ENCODE data around the gene ST3GAL4. TPM values are rescaled to one million over a fixed set of nuclear protein-coding genes. Genes with fewer than 3 reads are reported as not detected.

Gene ST3GAL4
- total RNA-seq, 4 donors from 2014 or later, result 40.0 to 52.4 (median 40.5) TPM

DNA sequence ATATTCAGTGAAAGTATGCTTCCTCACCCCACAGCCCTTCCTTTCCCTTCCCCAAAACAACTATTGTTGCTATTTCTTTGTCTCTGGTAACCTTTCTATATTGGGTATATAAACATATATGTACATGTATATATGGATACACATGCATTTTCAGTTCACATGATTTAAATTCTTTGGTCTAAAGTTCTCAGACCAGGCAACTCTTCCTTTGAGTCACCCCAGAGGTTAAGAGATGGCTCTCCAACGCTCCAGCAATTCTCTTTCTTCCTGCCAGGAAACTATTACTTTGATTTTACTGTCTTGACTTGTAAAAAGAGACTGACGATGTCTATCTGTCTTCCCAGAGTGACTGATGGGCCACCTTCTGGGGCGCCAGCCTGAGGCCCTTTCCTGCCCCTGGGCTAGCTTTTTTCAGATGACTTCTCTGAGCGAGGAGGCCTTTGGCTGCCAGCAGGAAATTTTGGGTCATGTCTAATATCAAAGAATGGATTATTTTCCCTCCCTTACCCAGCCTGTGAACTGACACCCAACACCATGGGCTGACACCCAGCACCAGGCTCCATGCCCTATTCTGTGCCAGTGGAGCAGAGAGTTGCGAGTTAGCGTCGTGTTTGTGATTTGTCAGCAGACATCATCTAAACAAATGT is 14.4 kb upstream of the ST3GAL4 start:
- intact Hi-C loops (cut with DNase I), result no loop called here
- DNase-seq (ENCODE audit: extremely low spot score), result no peak
- WGBS, result 86% methylated on average over 7 of the region's 7 CpGs
- Histone ChIP-seq H3K4me1 (peaks cover 28 to 39% (median 36%) of the 10 kb centered on the region in 4 donors), H3K4me3 (no peak overlapping the region), H3K27ac (replicated peaks in 1 of 4) (peak overlapping the region in 2 of 4 donors; percentile 27 to 33), H3K36me3 (peaks cover 4 to 60% (median 42%) of the 10 kb centered on the region in 4 donors), H3K9me3 (no peaks in the 10 kb centered on the region), H3K27me3 (no peaks in the 10 kb centered on the region)
- TF ChIP-seq POLR2AphosphoS5 (IDR thresholded peaks at IDR 0.05) (no peak), EP300 (IDR thresholded peaks at IDR 0.05) (no peak), POLR2A (IDR thresholded peaks at IDR 0.05; ENCODE audit: low read depth) (no peak)
- TF ChIP-seq, protein P1, sequence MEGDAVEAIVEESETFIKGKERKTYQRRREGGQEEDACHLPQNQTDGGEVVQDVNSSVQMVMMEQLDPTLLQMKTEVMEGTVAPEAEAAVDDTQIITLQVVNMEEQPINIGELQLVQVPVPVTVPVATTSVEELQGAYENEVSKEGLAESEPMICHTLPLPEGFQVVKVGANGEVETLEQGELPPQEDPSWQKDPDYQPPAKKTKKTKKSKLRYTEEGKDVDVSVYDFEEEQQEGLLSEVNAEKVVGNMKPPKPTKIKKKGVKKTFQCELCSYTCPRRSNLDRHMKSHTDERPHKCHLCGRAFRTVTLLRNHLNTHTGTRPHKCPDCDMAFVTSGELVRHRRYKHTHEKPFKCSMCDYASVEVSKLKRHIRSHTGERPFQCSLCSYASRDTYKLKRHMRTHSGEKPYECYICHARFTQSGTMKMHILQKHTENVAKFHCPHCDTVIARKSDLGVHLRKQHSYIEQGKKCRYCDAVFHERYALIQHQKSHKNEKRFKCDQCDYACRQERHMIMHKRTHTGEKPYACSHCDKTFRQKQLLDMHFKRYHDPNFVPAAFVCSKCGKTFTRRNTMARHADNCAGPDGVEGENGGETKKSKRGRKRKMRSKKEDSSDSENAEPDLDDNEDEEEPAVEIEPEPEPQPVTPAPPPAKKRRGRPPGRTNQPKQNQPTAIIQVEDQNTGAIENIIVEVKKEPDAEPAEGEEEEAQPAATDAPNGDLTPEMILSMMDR (IDR thresholded peaks at IDR 0.05), result no peak

- H3K4me1 ChIP-seq, result peaks cover 29 to 46% (median 38%) of the 10 kb centered on the region in 4 donors
- TF ChIP-seq POLR2AphosphoS5 (IDR thresholded peaks at IDR 0.05), result no peak
- intact Hi-C loops (cut with DNase I), result no loop called here
Measured at GRCh38 chr11:126341760-126342161, 13.7 kb upstream of the ST3GAL4 start.

GRCh38 chr11:126343051-126343450 is 12.4 kb upstream of the ST3GAL4 start:
- no peak overlapping the region for H3K27ac ChIP-seq (replicated peaks in 1 of 4)
- WGBS, result 95% methylated on average over 16 of the region's 16 CpGs
- no peak for TF ChIP-seq EP300 (IDR thresholded peaks at IDR 0.05)
- TF ChIP-seq POLR2AphosphoS5 (IDR thresholded peaks at IDR 0.05), result no peak
- TF ChIP-seq POLR2A (IDR thresholded peaks at IDR 0.05; ENCODE audit: low read depth), result no peak
- TF ChIP-seq, protein P1 (IDR thresholded peaks at IDR 0.05), result no peak
- no peaks in the 10 kb centered on the region for H3K27me3 ChIP-seq
- no peak for DNase-seq (ENCODE audit: extremely low spot score)
- H3K36me3 ChIP-seq, result peaks cover 4 to 65% (median 41%) of the 10 kb centered on the region in 4 donors
- peaks cover 37 to 55% (median 43%) of the 10 kb centered on the region in 4 donors for H3K4me1 ChIP-seq
- intact Hi-C loops (cut with DNase I), result no loop called here
- no peak overlapping the region for H3K4me3 ChIP-seq
- H3K9me3 ChIP-seq, result no peaks in the 10 kb centered on the region

More at GRCh38 chr11:126341760-126342161, 13.7 kb upstream of the ST3GAL4 start:
- Histone ChIP-seq H3K27me3 (no peaks in the 10 kb centered on the region), H3K36me3 (peaks cover 4 to 61% (median 41%) of the 10 kb centered on the region in 4 donors), H3K4me3 (no peak overlapping the region), H3K27ac (replicated peaks in 1 of 4) (no peak overlapping the region), H3K9me3 (no peaks in the 10 kb centered on the region)
- WGBS, result 78% methylated on average over 3 of the region's 3 CpGs
- no peak for DNase-seq (ENCODE audit: extremely low spot score)

DNA sequence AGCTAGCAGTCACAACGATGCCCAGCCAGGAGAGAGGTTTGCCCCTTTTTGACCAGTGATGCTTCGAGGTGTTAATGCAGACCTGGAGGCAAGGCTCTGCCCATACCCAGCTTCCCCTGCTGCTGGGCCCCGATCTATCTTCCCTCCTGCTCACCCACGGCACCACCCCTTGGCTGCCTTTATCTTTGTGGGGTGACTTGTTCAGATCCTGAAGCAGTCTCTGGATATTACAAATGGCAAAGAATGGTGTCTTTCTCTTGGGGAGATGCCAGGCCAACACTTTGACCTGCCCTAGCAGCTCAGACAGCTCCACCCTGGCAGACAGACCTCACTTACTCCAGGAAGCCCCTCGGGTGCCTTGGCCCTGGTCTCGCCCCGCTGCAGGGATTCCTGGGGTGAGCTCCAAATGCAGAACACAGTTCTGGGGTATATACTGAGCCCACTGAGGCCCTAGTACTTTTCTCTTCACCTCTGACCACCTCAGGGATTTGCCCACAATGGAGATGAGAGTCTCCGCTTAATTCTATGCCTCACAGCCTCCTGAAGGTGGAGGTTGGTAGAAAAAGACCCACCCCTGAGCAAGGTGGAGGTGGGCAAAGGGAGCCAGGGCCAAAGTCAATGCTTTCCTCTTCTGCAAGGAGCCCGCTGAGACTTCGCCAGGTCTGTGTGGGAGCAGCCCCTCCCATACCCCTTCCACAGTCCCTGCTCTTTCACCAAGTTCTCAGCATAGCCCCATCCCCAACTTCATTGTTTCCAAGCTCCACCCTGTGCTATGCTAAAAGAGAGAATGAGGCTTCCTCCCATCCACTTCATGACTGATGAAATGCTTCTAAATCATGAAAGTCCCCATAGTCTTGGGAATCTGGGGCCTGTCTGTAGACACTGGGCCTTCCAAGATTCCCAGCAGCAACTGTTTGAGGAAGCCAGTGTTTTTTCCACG is 11.1 kb upstream of the ST3GAL4 start:
- intact Hi-C loops (cut with DNase I), result no loop called here
- Histone ChIP-seq H3K4me1 (peaks cover 46 to 58% (median 52%) of the 10 kb centered on the region in 4 donors), H3K36me3 (peaks cover 4 to 57% (median 32%) of the 10 kb centered on the region in 4 donors), H3K9me3 (no peaks in the 10 kb centered on the region), H3K4me3 (no peak overlapping the region), H3K27me3 (no peaks in the 10 kb centered on the region), H3K27ac (replicated peaks in 1 of 4) (peak overlapping the region in 1 of 4 donors; percentile 7)
- 86% methylated on average over 7 of the region's 11 CpGs for WGBS
- no peak for TF ChIP-seq EP300 (IDR thresholded peaks at IDR 0.05)
- no peak for DNase-seq (ENCODE audit: extremely low spot score)

GRCh38 chr11:126345283-126345682 is 10.2 kb upstream of the ST3GAL4 start:
- no peaks in the 10 kb centered on the region for H3K9me3 ChIP-seq
- H3K36me3 ChIP-seq, result peaks cover 4 to 57% (median 31%) of the 10 kb centered on the region in 4 donors
- no peak for TF ChIP-seq POLR2A (IDR thresholded peaks at IDR 0.05; ENCODE audit: low read depth)
- 96% methylated on average over 15 of the region's 16 CpGs for WGBS
- H3K27me3 ChIP-seq, result no peaks in the 10 kb centered on the region
- H3K4me3 ChIP-seq, result no peak overlapping the region
- intact Hi-C loops (cut with DNase I), result no loop called here
- DNase-seq (ENCODE audit: extremely low spot score), result no peak
- H3K27ac ChIP-seq (replicated peaks in 1 of 4), result peak overlapping the region; percentile 42 to 67 (median 60)
- peaks cover 49 to 58% (median 52%) of the 10 kb centered on the region in 4 donors for H3K4me1 ChIP-seq
